OCI-LY1 (cell line): Measurements from ENCODE around the gene PDE3A.

ENCODE experiments used
- H2AFZ ChIP-seq: fragments of 200-600 bp; sonication (generic), shearing (Covaris generic); 2 replicates; pipeline ENCODE4 v1.6.0; 2014; ENCODE audit warnings: antibody characterized with exemption, mild to moderate bottlenecking, low read length
- H3F3A ChIP-seq: fragments of 200-600 bp; sonication (generic), shearing (Covaris generic); 2 replicates; pipeline ENCODE4 v1.6.0; 2014; ENCODE audit warnings: mild to moderate bottlenecking, antibody characterized with exemption, low read length, moderate library complexity; ENCODE audit not compliant: insufficient read depth
- H3K27ac ChIP-seq: fragments of 200-600 bp; sonication (generic); 2 replicates; pipeline ENCODE4 v1.5.1; 2014; ENCODE audit warnings: low read length, mixed run types, mild to moderate bottlenecking, low read depth; ENCODE audit not compliant: poor library complexity, severe bottlenecking
- H3K27me3 ChIP-seq: fragments of 200-600 bp; sonication (generic); 2 replicates; pipeline ENCODE4 v1.6.0; 2014; ENCODE audit warnings: antibody characterized with exemption, mild to moderate bottlenecking, low read length, moderate library complexity; ENCODE audit not compliant: insufficient read depth
- H3K36me3 ChIP-seq: fragments of 200-600 bp; sonication (generic); 2 replicates; pipeline ENCODE4 v1.6.1; 2014; ENCODE audit warnings: mild to moderate bottlenecking, antibody characterized with exemption, low read length, moderate library complexity, mixed read lengths; ENCODE audit not compliant: insufficient read depth
- H3K4me1 ChIP-seq: fragments of 200-600 bp; sonication (generic); 2 replicates; pipeline ENCODE4 v1.5.1; 2014; ENCODE audit warnings: mild to moderate bottlenecking, low read length, moderate library complexity; ENCODE audit not compliant: insufficient read depth, severe bottlenecking
- H3K4me2 ChIP-seq: fragments of 200-600 bp; sonication (generic), shearing (Covaris generic); 2 replicates; pipeline ENCODE4 v1.6.1; 2014; ENCODE audit warnings: low read length
- H3K4me3 ChIP-seq: fragments of 200-600 bp; sonication (generic); 2 replicates; pipeline ENCODE4 v1.5.1; 2014; ENCODE audit warnings: low read length, low read depth, mild to moderate bottlenecking, mixed read lengths; ENCODE audit not compliant: poor library complexity, severe bottlenecking
- H3K79me2 ChIP-seq: fragments of 200-600 bp; shearing (Covaris generic); 2 replicates; pipeline ENCODE4 v1.6.1; 2016; ENCODE audit warnings: mixed run types, low read length, mixed read lengths; ENCODE audit not compliant: insufficient read depth
- H3K9ac ChIP-seq: fragments of 200-600 bp; sonication (generic), shearing (Covaris generic); 2 replicates; pipeline ENCODE4 v1.6.1; 2014; ENCODE audit warnings: mild to moderate bottlenecking, low read length, mixed read lengths
- H3K9me2 ChIP-seq: fragments of 200-600 bp; sonication (generic), shearing (Covaris generic); 2 replicates; pipeline ENCODE4 v1.6.1; 2014; ENCODE audit warnings: low read depth, mild to moderate bottlenecking, low read length, mixed read lengths
- H3K9me3 ChIP-seq: fragments of 200-600 bp; shearing (Covaris generic); 2 replicates; pipeline ENCODE4 v1.6.1; 2014; ENCODE audit warnings: low read length, mixed read lengths
- H4K20me1 ChIP-seq: fragments of 200-600 bp; sonication (generic), shearing (Covaris generic); 2 replicates; pipeline ENCODE4 v1.6.0; 2016; ENCODE audit warnings: mild to moderate bottlenecking, low read length; ENCODE audit not compliant: insufficient read depth
- EZH2 ChIP-seq: fragments of 200-600 bp; sonication (generic), shearing (Covaris generic); IDR thresholded peaks from 2 replicates; pipeline ENCODE4 v1.8.0; 2017; ENCODE audit warnings: borderline replicate concordance, mixed run types, mild to moderate bottlenecking, antibody characterized with exemption, low read length, moderate library complexity, mixed read lengths
- TF ChIP-seq, protein P1 (sequence below): fragments of 200-600 bp; sonication (generic), shearing (Covaris generic); IDR thresholded peaks from 2 replicates; pipeline ENCODE4 v1.5.1; 2017; ENCODE audit warnings: mild to moderate bottlenecking, antibody characterized with exemption, low read length, moderate library complexity, mixed read lengths

The PDE3A gene

DNA sequence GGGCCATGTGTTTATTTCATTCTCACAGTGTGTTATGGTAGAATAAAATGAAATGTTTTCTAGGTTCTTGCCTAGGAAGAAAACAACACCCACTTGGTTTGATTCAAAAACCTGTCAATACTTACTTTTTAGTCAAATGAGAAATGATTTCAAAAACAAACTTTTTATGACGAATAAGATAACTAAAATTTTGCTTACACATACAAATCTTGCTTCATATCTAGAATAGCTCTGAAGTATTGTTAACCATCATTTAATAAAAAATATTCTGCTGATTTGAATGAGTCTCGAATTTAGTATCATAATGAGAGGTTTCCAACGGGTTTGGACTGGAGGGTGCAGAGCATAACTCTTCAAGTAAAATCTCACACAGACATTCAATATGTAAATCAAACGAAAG lies 350.0 kb downstream of the PDE3A start:
- Histone ChIP-seq H3K79me2 (no peaks in the 10 kb centered on the region), H3K27ac (no peak overlapping the region), H3K4me2 (no peak overlapping the region), H3K4me1 (no peaks in the 10 kb centered on the region), H3K9ac (no peak overlapping the region), H4K20me1 (no peaks in the 10 kb centered on the region), H3F3A (no peaks in the 10 kb centered on the region), H3K9me2 (no peaks in the 10 kb centered on the region), H3K4me3 (no peak overlapping the region), H2AFZ (no peak overlapping the region), H3K27me3 (no peaks in the 10 kb centered on the region), H3K36me3 (no peaks in the 10 kb centered on the region), H3K9me3 (no peaks in the 10 kb centered on the region)
- TF ChIP-seq, protein P1, sequence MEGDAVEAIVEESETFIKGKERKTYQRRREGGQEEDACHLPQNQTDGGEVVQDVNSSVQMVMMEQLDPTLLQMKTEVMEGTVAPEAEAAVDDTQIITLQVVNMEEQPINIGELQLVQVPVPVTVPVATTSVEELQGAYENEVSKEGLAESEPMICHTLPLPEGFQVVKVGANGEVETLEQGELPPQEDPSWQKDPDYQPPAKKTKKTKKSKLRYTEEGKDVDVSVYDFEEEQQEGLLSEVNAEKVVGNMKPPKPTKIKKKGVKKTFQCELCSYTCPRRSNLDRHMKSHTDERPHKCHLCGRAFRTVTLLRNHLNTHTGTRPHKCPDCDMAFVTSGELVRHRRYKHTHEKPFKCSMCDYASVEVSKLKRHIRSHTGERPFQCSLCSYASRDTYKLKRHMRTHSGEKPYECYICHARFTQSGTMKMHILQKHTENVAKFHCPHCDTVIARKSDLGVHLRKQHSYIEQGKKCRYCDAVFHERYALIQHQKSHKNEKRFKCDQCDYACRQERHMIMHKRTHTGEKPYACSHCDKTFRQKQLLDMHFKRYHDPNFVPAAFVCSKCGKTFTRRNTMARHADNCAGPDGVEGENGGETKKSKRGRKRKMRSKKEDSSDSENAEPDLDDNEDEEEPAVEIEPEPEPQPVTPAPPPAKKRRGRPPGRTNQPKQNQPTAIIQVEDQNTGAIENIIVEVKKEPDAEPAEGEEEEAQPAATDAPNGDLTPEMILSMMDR, result no peak
- no peak for TF ChIP-seq EZH2

DNA sequence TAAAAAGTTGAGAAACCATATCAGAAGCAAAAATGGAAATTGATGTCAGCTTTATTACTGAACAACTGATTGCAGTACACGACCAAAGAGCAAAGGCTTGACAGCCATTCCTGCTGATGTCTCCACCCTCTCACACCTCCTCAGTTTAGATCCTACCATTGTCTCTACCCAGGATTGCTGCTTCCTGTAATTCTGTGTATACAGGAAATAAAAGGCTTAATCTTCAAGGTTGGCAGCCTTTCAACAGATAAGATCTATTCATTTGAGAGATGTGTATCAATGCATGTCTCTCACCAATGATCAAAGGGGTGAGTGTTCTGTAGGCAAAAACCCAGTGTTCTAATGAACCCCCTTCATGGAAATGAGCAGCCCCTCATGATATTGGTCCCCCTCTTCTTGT lies 353.8 kb downstream of the PDE3A start:
- H3K4me1 ChIP-seq, result no peaks in the 10 kb centered on the region
- no peaks in the 10 kb centered on the region for H3K27me3 ChIP-seq
- no peak overlapping the region for H3K4me2 ChIP-seq
- TF ChIP-seq, protein P1, result no peak
- no peak for TF ChIP-seq EZH2
- no peaks in the 10 kb centered on the region for H3K36me3 ChIP-seq
- H3K9me2 ChIP-seq, result no peaks in the 10 kb centered on the region
- no peaks in the 10 kb centered on the region for H3F3A ChIP-seq
- H4K20me1 ChIP-seq, result no peaks in the 10 kb centered on the region
- no peak overlapping the region for H2AFZ ChIP-seq
- no peaks in the 10 kb centered on the region for H3K9me3 ChIP-seq
- H3K9ac ChIP-seq, result no peak overlapping the region
- H3K27ac ChIP-seq, result no peak overlapping the region
- no peak overlapping the region for H3K4me3 ChIP-seq
- no peaks in the 10 kb centered on the region for H3K79me2 ChIP-seq

DNA sequence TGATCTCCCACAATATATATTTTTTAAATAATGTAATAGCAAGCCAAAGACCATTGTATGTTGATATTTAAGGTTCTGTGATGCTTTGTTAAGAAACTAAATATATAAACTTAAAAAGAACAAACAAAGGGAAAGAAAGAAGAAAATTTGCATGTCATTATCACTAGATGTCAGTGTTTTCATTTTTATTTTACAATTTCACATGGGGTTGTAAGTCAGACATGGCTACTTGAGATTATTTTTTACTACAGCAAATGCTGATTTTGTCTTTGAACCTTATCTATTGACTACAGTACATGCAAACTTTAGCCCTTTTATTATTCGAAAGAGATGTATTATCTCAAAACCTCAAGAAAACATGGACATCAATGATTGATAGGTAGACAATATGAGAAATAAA lies 362.9 kb downstream of the PDE3A start:
- Histone ChIP-seq H3K4me2 (no peak overlapping the region), H3K9me2 (no peaks in the 10 kb centered on the region), H3K4me1 (no peaks in the 10 kb centered on the region), H3K36me3 (no peaks in the 10 kb centered on the region), H2AFZ (no peak overlapping the region), H3K27ac (no peak overlapping the region), H3K9me3 (no peaks in the 10 kb centered on the region), H3K79me2 (no peaks in the 10 kb centered on the region), H4K20me1 (no peaks in the 10 kb centered on the region), H3F3A (no peaks in the 10 kb centered on the region), H3K4me3 (no peak overlapping the region), H3K9ac (no peak overlapping the region), H3K27me3 (no peaks in the 10 kb centered on the region)
- no peak for TF ChIP-seq EZH2
- TF ChIP-seq, protein P1, result no peak
